ENCODE measurements around the gene GIGYF1. TPM values are rescaled to one million over a fixed set of nuclear protein-coding genes. Genes with fewer than 3 reads are reported as not detected.

GIGYF1 gene
- total RNA-seq, 2 donors from 2014 or later, result 25.8 to 31.0 TPM

- DNase-seq, result peak; percentile 17
- no peak for ATAC-seq
- intact Hi-C loops (cut with DNase I), result loop anchor here in 1 of 2 donors (10.0 kb wide), 2 partner anchors 84 to 114 kb away; partner anchors contain the start of genes PCOLCE and SAP25
These were observed 5.7 kb downstream of the GIGYF1 start for GRCh38 chr7:100688326-100688860.

GRCh38 chr7:100687751-100688300, 6.2 kb downstream of the GIGYF1 start:
- intact Hi-C loops (cut with DNase I), result loop anchor here in 1 of 2 donors (10.0 kb wide), 2 partner anchors 83 to 113 kb away; partner anchors contain the start of genes PCOLCE and SAP25
- ATAC-seq, result no peak
- peak; percentile 18 for DNase-seq

GRCh38 chr7:100687261-100687660, 6.8 kb downstream of the GIGYF1 start:
- DNase-seq (no peak), ATAC-seq (no peak)
- intact Hi-C loops (cut with DNase I), result loop anchor here in 1 of 2 donors (10.0 kb wide), 2 partner anchors 82 to 112 kb away; partner anchors contain the start of genes PCOLCE and SAP25

GRCh38 chr7:100686822-100687211, 7.2 kb downstream of the GIGYF1 start:
- DNase-seq (no peak), ATAC-seq (no peak)
- intact Hi-C loops (cut with DNase I), result loop anchor here in 1 of 2 donors (10.0 kb wide), 2 partner anchors 82 to 112 kb away; partner anchors contain the start of genes PCOLCE and SAP25

GRCh38 chr7:100686201-100686821, 7.7 kb downstream of the GIGYF1 start:
- DNase-seq, result no peak
- intact Hi-C loops (cut with DNase I), result loop anchor here in 1 of 2 donors (10.0 kb wide), 2 partner anchors 82 to 112 kb away; partner anchors contain the start of genes PCOLCE and SAP25
- no peak for ATAC-seq

- intact Hi-C loops (cut with DNase I), result loop anchor here in 1 of 2 donors (10.0 kb wide), 2 partner anchors 81 to 111 kb away; partner anchors contain the start of genes PCOLCE and SAP25
These were observed 8.4 kb downstream of the GIGYF1 start for GRCh38 chr7:100685631-100686145.

GRCh38 chr7:100685049-100685605, 8.9 kb downstream of the GIGYF1 start:
- DNase-seq (no peak), ATAC-seq (no peak)
- intact Hi-C loops (cut with DNase I), result loop anchor here in 1 of 2 donors (10.0 kb wide), 2 partner anchors 80 to 110 kb away; partner anchors contain the start of genes PCOLCE and SAP25

More at GRCh38 chr7:100685631-100686145, 8.4 kb downstream of the GIGYF1 start:
- no peak for ATAC-seq
- DNase-seq, result no peak

- DNase-seq, result peak; percentile 18
- intact Hi-C loops (cut with DNase I), result loop anchor here in 1 of 2 donors (10.0 kb wide), 2 partner anchors 80 to 110 kb away; partner anchors contain the start of genes PCOLCE and SAP25
- no peak for ATAC-seq
These were observed 9.5 kb downstream of the GIGYF1 start for GRCh38 chr7:100684534-100685042.

GRCh38 chr7:100683659-100684533, 10.2 kb downstream of the GIGYF1 start:
- intact Hi-C loops (cut with DNase I), result loop anchor here in 1 of 2 donors (10.0 kb wide), 2 partner anchors 79 to 109 kb away; partner anchors contain the start of genes PCOLCE and SAP25
- DNase-seq, result no peak
- no peak for ATAC-seq

- DNase-seq (no peak), ATAC-seq (no peak)
- intact Hi-C loops (cut with DNase I), result loop anchor here in 1 of 2 donors (10.0 kb wide), 2 partner anchors 78 to 108 kb away; partner anchors contain the start of genes PCOLCE and SAP25
These were observed 10.9 kb downstream of the GIGYF1 start for GRCh38 chr7:100682991-100683658.

- intact Hi-C loops (cut with DNase I), result loop anchor here in 1 of 2 donors (10.0 kb wide), 2 partner anchors 77 to 107 kb away; partner anchors contain the start of genes PCOLCE and SAP25
- DNase-seq (no peak), ATAC-seq (no peak)
These were observed 11.8 kb downstream of the GIGYF1 start for GRCh38 chr7:100682228-100682741.

- DNase-seq (no peak), ATAC-seq (no peak)
- intact Hi-C loops (cut with DNase I), result loop anchor here in 1 of 2 donors (10.0 kb wide), 2 partner anchors 77 to 107 kb away; partner anchors contain the start of genes PCOLCE and SAP25
These were observed 12.4 kb downstream of the GIGYF1 start for GRCh38 chr7:100681491-100682227.

GRCh38 chr7:100680576-100681271, 13.3 kb downstream of the GIGYF1 start:
- ATAC-seq, result no peak
- intact Hi-C loops (cut with DNase I), result loop anchor here in 1 of 2 donors (10.0 kb wide), 2 partner anchors 76 to 106 kb away; partner anchors contain the start of genes PCOLCE and SAP25
- peak; percentile 31 for DNase-seq

- intact Hi-C loops (cut with DNase I), result loop anchor here (5.0 to 10.0 kb wide), 3 partner anchors 68 to 105 kb away; partner anchors contain the start of genes MOSPD3 (in 1 of the 2), PCOLCE (in 1 of the 2) and SAP25 (in 1 of the 2)
- peak; percentile 65 for DNase-seq
- ATAC-seq, result peak; percentile 5 to 10
These were observed 14.0 kb downstream of the GIGYF1 start for GRCh38 chr7:100679927-100680575.

All from left cardiac atrium (tissue), 4 donors.